NOMO-1 (cell line): ENCODE results near the gene JAM3.
"Not testable (repeated sequence)": the region's sequence is repeated elsewhere in the genome, so short reads cannot be mapped to it uniquely, and the experiment has no call there.

Experiments
- DNase-seq, 2 experiments: peaks; one replicate each; lab custom pipeline; 2025; ENCODE audit not compliant: unreplicated experiment in 2 of 2; lab: John Stamatoyannopoulos, UW

The JAM3 gene

DNA sequence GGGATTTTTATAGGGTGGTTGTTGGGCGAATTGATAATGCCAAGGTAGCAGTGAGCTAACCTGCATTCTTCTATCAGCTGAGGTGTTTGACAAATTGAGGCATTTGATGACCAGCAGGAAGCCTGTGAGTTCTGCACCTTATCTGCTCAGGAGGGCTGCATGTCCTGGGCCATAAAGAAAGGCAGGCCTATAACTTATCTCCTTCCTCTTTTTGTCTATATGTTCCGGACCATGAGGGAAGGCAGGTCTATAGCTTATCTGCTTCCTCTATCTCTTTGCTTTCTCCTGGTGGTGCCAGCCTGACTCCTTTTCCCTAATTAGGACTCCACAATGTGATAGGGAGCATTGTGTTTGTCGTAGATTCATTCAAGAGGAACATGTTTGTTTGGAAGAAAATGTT, 8.6 kb upstream of the JAM3 start:
- peak; percentile 11 to 12 for DNase-seq

- DNase-seq: no peak
Measured at GRCh38 chr11:134062265-134063123, 6.4 kb upstream of the JAM3 start.

DNA sequence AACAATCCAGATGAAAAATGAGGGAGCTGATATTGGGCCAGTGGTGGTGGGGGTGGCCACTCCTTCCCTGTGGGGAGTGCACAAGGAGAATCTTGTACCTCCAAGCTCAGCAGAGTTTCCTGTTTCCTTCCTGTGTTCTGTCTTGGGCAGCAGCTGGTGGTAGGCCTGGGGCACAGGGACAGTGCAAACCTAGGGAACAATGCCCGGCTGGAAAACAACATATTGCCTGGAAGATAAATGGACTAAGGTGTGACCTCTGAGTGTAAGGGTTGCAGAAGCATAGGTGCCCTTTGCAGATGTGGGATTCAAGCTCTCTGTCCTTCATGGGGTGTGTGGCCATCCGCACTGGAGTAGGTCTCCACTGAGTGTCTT, 5.8 kb upstream of the JAM3 start:
- no peak for DNase-seq

- DNase-seq: no peak
Measured at GRCh38 chr11:134063991-134064747, 4.7 kb upstream of the JAM3 start.

- no peak for DNase-seq
Measured at GRCh38 chr11:134065381-134065780, 3.5 kb upstream of the JAM3 start.

DNA sequence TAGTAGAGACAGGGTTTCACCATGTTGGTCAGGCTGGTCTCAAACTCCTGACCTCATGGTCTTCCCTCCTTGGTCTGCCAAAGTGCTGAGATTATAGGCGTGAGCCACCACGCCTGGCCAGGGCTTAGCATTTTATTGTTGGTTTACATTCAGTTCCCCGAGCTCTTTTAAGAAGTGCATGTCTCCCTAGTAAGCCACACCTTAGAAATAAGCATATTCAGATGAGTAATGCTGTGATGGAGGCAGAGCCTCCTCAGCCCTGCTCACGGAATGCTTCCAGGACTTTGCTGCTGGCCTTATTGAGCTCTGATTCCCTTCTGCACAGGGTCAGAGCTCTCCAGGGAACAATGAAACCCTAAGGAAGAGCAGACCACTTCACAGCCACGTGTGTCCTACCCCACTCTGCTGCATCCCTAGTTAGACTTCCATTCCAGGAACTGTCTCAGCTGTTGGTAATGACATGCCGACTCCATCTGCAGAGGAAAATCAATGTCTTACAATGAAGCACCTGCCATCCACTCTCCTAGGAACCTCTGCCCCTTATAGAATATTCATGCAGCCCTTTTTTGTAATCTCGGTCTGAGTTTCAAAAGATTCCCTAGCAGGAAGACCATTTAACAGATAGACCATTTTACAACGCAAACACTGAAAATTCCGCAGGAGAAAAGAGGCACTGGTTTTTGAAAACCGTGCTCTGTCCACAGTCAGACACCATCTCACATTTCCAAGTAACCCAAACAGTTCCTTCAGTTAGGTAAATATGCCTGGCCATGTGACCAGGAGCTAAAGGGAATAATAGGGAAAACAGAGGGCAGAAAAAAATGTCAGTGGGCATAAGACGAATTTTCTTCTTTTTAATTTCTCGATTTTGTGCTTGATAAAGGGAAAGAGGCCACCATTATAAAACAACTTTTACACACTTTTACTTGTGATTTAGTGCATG, 1.7 kb upstream of the JAM3 start:
- DNase-seq: no peak

GRCh38 chr11:134069426-134070341, 812 bp downstream of the JAM3 start:
- no peak for DNase-seq

DNA sequence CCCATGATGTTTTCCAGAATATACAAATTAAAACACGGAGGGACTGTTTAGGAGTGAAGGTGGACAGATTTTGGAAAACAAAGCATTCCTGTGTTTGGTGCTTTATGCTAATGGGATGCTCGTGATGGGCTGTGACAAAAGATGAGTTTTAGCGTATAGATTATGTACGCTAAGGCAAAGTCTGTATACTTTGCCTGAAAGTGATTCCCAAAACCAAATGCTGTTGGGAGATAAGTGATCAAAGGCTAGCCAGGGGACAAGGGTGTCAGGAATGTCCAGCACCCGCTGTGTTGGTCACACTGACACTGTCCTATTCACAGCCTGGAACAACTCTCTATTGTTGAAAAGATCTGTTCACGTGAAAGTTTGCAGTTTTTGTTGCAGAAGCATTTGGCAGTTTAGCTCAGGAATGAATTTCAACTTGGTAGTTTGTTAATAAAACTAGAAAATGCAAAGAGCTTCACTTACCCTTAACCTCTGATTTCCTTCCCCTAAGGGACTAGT, 1.5 kb downstream of the JAM3 start:
- DNase-seq: no peak

- no peak for DNase-seq
Measured at GRCh38 chr11:134071306-134071705, 2.4 kb downstream of the JAM3 start.

- DNase-seq: no peak
Measured at GRCh38 chr11:134071766-134072402, 3.0 kb downstream of the JAM3 start.

DNA sequence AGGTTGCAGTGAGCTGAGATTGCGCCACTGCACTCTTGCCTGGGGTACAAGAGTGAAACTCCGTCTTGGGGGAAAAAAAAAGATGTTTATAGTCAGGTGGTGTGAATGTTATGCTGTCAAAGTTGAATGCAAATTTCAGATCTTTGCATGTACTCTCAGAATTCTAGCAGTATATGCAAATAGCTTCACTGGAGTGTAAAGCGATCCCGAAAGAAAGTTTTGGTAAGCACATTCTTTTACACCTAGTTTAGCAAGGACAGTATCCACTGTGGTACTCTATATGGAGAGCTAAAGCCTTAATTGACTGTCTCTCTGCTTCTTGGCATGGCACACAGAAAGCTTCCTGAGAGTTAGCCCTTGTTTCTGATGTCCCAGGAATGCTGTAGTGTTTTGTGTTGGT, 4.0 kb downstream of the JAM3 start:
- no peak for DNase-seq

GRCh38 chr11:134074346-134074745, 5.5 kb downstream of the JAM3 start:
- DNase-seq: no peak

- DNase-seq: no peak
Measured at GRCh38 chr11:134074766-134075165, 5.9 kb downstream of the JAM3 start.

GRCh38 chr11:134079317-134079716, 10.4 kb downstream of the JAM3 start:
- DNase-seq: no peak

GRCh38 chr11:134081258-134081657, 12.4 kb downstream of the JAM3 start:
- DNase-seq: not testable (repeated sequence)

- no peak for DNase-seq
Measured at GRCh38 chr11:134082990-134083389, 14.1 kb downstream of the JAM3 start.

DNA sequence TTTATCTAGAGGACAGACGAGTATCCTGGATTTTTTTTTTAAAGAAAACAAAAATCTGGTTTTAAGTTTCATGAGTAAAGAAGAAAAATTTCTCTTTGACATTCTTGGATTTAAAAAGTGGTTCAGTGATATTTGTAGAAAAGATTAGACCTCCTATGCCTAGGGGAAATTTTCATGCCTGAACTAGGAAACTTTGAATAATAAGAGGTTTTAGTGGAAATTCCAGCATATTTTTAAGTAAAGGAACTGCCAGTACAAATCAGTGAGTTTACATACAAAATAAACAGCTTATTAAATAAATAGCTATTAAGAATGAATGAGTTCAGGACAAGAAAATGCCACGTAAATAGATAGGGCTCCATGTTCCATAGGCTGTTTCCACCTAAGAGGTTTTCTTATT, 17.5 kb downstream of the JAM3 start:
- no peak for DNase-seq

GRCh38 chr11:134092006-134092405, 23.1 kb downstream of the JAM3 start:
- DNase-seq: not testable (repeated sequence)

DNA sequence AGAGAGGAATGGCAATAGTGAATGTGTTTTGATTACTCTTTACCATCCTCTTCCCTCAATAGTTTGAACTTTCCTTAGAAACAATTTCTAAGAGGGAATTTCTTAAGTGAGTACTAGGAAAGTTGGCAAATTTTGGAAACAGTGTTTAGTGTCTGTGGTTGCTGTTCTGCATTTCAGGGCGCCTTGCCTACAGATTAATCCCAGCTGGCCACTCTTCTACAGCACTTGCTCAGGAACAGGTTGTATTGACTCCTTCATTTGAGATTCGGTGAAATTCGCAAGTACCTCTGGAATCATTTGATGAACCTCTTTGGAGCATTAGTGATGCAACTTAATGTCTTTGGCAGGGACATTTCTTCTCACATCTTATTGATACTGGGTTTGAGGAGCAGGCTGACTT, 28.3 kb downstream of the JAM3 start:
- DNase-seq: no peak
